Effector memory CD4-positive, alpha-beta T cell (primary cell): ENCODE measurements around the gene GADD45A.
A peak's percentile ranks its signal among the peaks of the same experiment; 100 is the strongest.

ENCODE experiments used
- DNase-seq, 3 donors: peaks; one replicate each; pipeline ENCODE4 v3.0.0-alpha.2; 2020
- H3K27ac ChIP-seq: 2 replicates; pipeline ENCODE4 v1.7.0; 2013; ENCODE audit warnings: mild to moderate bottlenecking, low read length, moderate library complexity; ENCODE audit not compliant: insufficient read depth, poor library complexity, severe bottlenecking
- H3K27me3 ChIP-seq: replicated peaks from 2 replicates; pipeline ENCODE4 v1.7.0; 2013; ENCODE audit warnings: mild to moderate bottlenecking, low read length; ENCODE audit not compliant: insufficient read depth, control insufficient read depth, poor library complexity, severe bottlenecking
- H3K36me3 ChIP-seq: 2 replicates; pipeline ENCODE4 v1.7.0; 2013; ENCODE audit warnings: mild to moderate bottlenecking, low read length, moderate library complexity; ENCODE audit not compliant: control insufficient read depth, insufficient read depth
- H3K4me1 ChIP-seq: 2 replicates; pipeline ENCODE4 v1.7.0; 2013; ENCODE audit warnings: low read length, mild to moderate bottlenecking; ENCODE audit not compliant: control insufficient read depth, insufficient read depth, poor library complexity, severe bottlenecking
- H3K4me3 ChIP-seq: 2 replicates; pipeline ENCODE4 v1.7.0; 2013; ENCODE audit warnings: low read length, low read depth, mild to moderate bottlenecking; ENCODE audit not compliant: insufficient read depth, poor library complexity, severe bottlenecking
- H3K9me3 ChIP-seq: 2 replicates; pipeline ENCODE4 v1.7.0; 2013; ENCODE audit warnings: mild to moderate bottlenecking, low read length, moderate library complexity; ENCODE audit not compliant: control insufficient read depth

GADD45A gene

GRCh38 chr1:67687198-67687545 lies 2.2 kb downstream of the GADD45A start:
- Histone ChIP-seq H3K4me1 (peaks cover 8% of the 10 kb centered on the region), H3K27me3 (no peaks in the 10 kb centered on the region), H3K4me3 (peak overlapping the region; percentile 91), H3K36me3 (no peaks in the 10 kb centered on the region), H3K9me3 (no peaks in the 10 kb centered on the region), H3K27ac (no peak overlapping the region)
- no peak for DNase-seq

GRCh38 chr1:67687649-67688048 lies 2.6 kb downstream of the GADD45A start:
- Histone ChIP-seq H3K27me3 (no peaks in the 10 kb centered on the region), H3K36me3 (no peaks in the 10 kb centered on the region), H3K9me3 (no peaks in the 10 kb centered on the region), H3K27ac (no peak overlapping the region), H3K4me1 (peaks cover 8% of the 10 kb centered on the region), H3K4me3 (no peak overlapping the region)
- DNase-seq, result no peak

GRCh38 chr1:67688526-67689219 lies 3.7 kb downstream of the GADD45A start:
- no peak overlapping the region for H3K27ac ChIP-seq
- H3K9me3 ChIP-seq, result no peaks in the 10 kb centered on the region
- H3K27me3 ChIP-seq, result no peaks in the 10 kb centered on the region
- H3K4me3 ChIP-seq, result no peak overlapping the region
- no peaks in the 10 kb centered on the region for H3K36me3 ChIP-seq
- peaks cover 8% of the 10 kb centered on the region for H3K4me1 ChIP-seq
- no peak for DNase-seq

- H3K27ac ChIP-seq, result no peak overlapping the region
- H3K27me3 ChIP-seq, result no peaks in the 10 kb centered on the region
- no peaks in the 10 kb centered on the region for H3K36me3 ChIP-seq
- no peak overlapping the region for H3K4me3 ChIP-seq
- no peaks in the 10 kb centered on the region for H3K9me3 ChIP-seq
- peaks cover 7% of the 10 kb centered on the region for H3K4me1 ChIP-seq
- DNase-seq, result no peak
Measured at GRCh38 chr1:67689267-67690017, 4.4 kb downstream of the GADD45A start.

GRCh38 chr1:67690018-67690363 lies 5.0 kb downstream of the GADD45A start:
- no peaks in the 10 kb centered on the region for H3K36me3 ChIP-seq

GRCh38 chr1:67690411-67690810 lies 5.4 kb downstream of the GADD45A start:
- Histone ChIP-seq H3K36me3 (no peaks in the 10 kb centered on the region), H3K4me1 (peaks cover 3% of the 10 kb centered on the region), H3K27ac (no peak overlapping the region), H3K27me3 (no peaks in the 10 kb centered on the region), H3K4me3 (no peak overlapping the region), H3K9me3 (no peaks in the 10 kb centered on the region)
- no peak for DNase-seq

More at GRCh38 chr1:67690018-67690363, 5.0 kb downstream of the GADD45A start:
- Histone ChIP-seq H3K27ac (no peak overlapping the region), H3K4me3 (no peak overlapping the region), H3K27me3 (no peaks in the 10 kb centered on the region), H3K4me1 (peaks cover 4% of the 10 kb centered on the region), H3K9me3 (no peaks in the 10 kb centered on the region)
- no peak for DNase-seq

GRCh38 chr1:67691712-67692111 lies 6.7 kb downstream of the GADD45A start:
- no peak overlapping the region for H3K4me3 ChIP-seq
- DNase-seq, result no peak
- no peaks in the 10 kb centered on the region for H3K27me3 ChIP-seq
- no peak overlapping the region for H3K27ac ChIP-seq
- no peaks in the 10 kb centered on the region for H3K4me1 ChIP-seq
- no peaks in the 10 kb centered on the region for H3K36me3 ChIP-seq
- no peaks in the 10 kb centered on the region for H3K9me3 ChIP-seq

- Histone ChIP-seq H3K36me3 (no peaks in the 10 kb centered on the region), H3K9me3 (no peaks in the 10 kb centered on the region), H3K4me1 (no peaks in the 10 kb centered on the region), H3K4me3 (no peak overlapping the region), H3K27me3 (no peaks in the 10 kb centered on the region), H3K27ac (no peak overlapping the region)
- DNase-seq, result no peak
Measured at GRCh38 chr1:67695963-67696362, 11.0 kb downstream of the GADD45A start.

GRCh38 chr1:67696708-67697107 lies 11.7 kb downstream of the GADD45A start:
- H3K36me3 ChIP-seq, result no peaks in the 10 kb centered on the region
- H3K27ac ChIP-seq, result no peak overlapping the region
- DNase-seq, result no peak
- H3K4me3 ChIP-seq, result no peak overlapping the region
- H3K4me1 ChIP-seq, result no peaks in the 10 kb centered on the region
- H3K9me3 ChIP-seq, result no peaks in the 10 kb centered on the region
- no peaks in the 10 kb centered on the region for H3K27me3 ChIP-seq

GRCh38 chr1:67700220-67700619 lies 15.2 kb downstream of the GADD45A start:
- no peak for DNase-seq
- no peaks in the 10 kb centered on the region for H3K9me3 ChIP-seq
- no peaks in the 10 kb centered on the region for H3K4me1 ChIP-seq
- no peaks in the 10 kb centered on the region for H3K36me3 ChIP-seq
- H3K4me3 ChIP-seq, result no peak overlapping the region
- H3K27me3 ChIP-seq, result no peaks in the 10 kb centered on the region
- no peak overlapping the region for H3K27ac ChIP-seq
